Transverse colon (tissue), 4 donors: ENCODE results near the gene OGFRL1.

Experiments used
- CTCF ChIP-seq, 5 experiments: fragments of 200-600 bp in 3 of 5; fragments of 450-650 bp in 2 of 5; sonication (generic) in 3 of 5; IDR thresholded peaks; 1 replicate in 2 of 5; 2 replicates in 3 of 5; pipeline ENCODE4 v1.5.1; 2016 to 2017; ENCODE audit warnings: antibody characterized with exemption in 5 of 5, inconsistent platforms in 3 of 5, mild to moderate bottlenecking in 2 of 5, moderate library complexity in 1 of 5
- EP300 ChIP-seq: sonication (generic); formaldehyde crosslinking; IDR thresholded peaks from one replicate; pipeline ENCODE4 v1.6.1; 2017; ENCODE audit warnings: antibody characterized with exemption, low read depth
- POLR2A ChIP-seq: fragments of 450-650 bp; IDR thresholded peaks from one replicate; pipeline ENCODE4 v1.6.1; 2016; ENCODE audit warnings: antibody characterized with exemption, mild to moderate bottlenecking, moderate library complexity
- POLR2AphosphoS5 ChIP-seq, 3 donors: sonication (generic); formaldehyde crosslinking; IDR thresholded peaks; one replicate each; pipeline ENCODE4 v1.6.1; 2016; ENCODE audit warnings: antibody characterized with exemption in 3 of 3

GRCh38 chr6:71279740-71280139 lies 8.9 kb upstream of the OGFRL1 start:
- TF ChIP-seq POLR2A (no peak), CTCF (IDR thresholded peaks at IDR 0.05) (no peak), EP300 (no peak), POLR2AphosphoS5 (IDR thresholded peaks at IDR 0.05) (no peak)
